ENCODE data around the gene SLC38A10.

DNA sequence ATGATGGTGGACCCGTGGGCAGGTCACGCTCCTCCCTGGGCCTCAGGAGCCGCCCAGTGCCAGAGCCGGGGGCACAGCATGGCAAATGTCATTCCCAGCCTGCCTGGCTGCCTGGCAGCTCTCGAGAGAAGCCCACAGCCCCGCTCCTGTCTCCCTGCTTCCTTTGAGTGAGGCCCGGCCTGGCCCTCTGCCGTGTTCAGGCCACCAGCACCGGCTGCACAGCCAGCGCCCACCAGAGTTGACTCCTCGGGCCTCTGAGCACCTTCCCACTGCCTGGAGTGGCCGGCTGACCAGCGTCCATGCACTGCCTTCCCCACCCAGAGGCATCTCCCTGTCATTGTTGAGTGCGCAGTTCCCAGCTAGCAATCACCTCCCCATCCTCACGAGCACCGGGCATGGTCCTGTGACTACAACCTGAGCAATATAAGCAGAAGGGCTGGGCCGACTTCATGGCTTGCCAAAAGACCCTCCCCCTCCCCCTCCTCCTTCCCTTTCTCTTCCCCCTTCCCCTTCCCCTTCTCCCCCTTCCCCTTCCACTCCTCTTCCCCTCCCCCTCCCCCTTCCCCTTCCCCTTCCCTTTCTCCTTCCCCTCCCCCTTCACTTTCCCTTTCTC lies 11.9 kb upstream of the SLC38A10 start:
- no peak for TF ChIP-seq ZNF331 (CRISPR knock-in tag; IDR thresholded peaks at IDR 0.05)
- no peak for TF ChIP-seq SP2 (CRISPR knock-in tag; IDR thresholded peaks at IDR 0.05)

Data from HepG2 (cell line).